Neural cell (in vitro differentiated cells): ENCODE data around the gene FHIT. TPM values are rescaled to one million over a fixed set of nuclear protein-coding genes. Genes with fewer than 3 reads are reported as not detected.

Experiments used
- H2AFZ ChIP-seq: fragments of 200-600, 300-800 bp; sonication (generic), shearing (Covaris generic); 2 replicates; pipeline ENCODE4 v1.6.0; 2014; ENCODE audit warnings: low read depth, mild to moderate bottlenecking, antibody characterized with exemption, low read length, moderate library complexity
- H3F3A ChIP-seq: fragments of 200-600 bp; shearing (Covaris generic); 2 replicates; pipeline ENCODE4 v1.6.1; 2016; ENCODE audit warnings: mild to moderate bottlenecking, moderate library complexity, mixed read lengths, antibody characterized with exemption, low read length; ENCODE audit not compliant: insufficient read depth, poor library complexity, severe bottlenecking
- H3K27ac ChIP-seq: fragments of 200-600, 300-800 bp; sonication (generic), shearing (Covaris generic); 2 replicates; pipeline ENCODE4 v1.5.1; 2014; ENCODE audit warnings: mild to moderate bottlenecking, low read length, moderate library complexity
- H3K27me3 ChIP-seq: fragments of 300-800, 200-600 bp; sonication (generic), shearing (Covaris generic); 2 replicates; pipeline ENCODE4 v1.6.0; 2014; ENCODE audit warnings: mild to moderate bottlenecking, low read depth, low read length, moderate library complexity; ENCODE audit not compliant: insufficient read depth
- H3K36me3 ChIP-seq: fragments of 300-800, 200-600 bp; sonication (generic), shearing (Covaris generic); 2 replicates; pipeline ENCODE4 v1.5.1; 2014; ENCODE audit warnings: mild to moderate bottlenecking, antibody characterized with exemption, low read length, moderate library complexity; ENCODE audit not compliant: insufficient read depth
- H3K4me2 ChIP-seq: fragments of 300-800, 200-600 bp; sonication (generic), shearing (Covaris generic); 2 replicates; pipeline ENCODE4 v1.6.0; 2014; ENCODE audit warnings: mild to moderate bottlenecking, low read length
- H3K4me3 ChIP-seq: fragments of 300-800, 200-600 bp; sonication (generic), shearing (Covaris generic); 2 replicates; pipeline ENCODE4 v1.5.1; 2014; ENCODE audit warnings: mild to moderate bottlenecking, low read length, moderate library complexity
- H3K79me2 ChIP-seq: fragments of 200-600 bp; shearing (Covaris generic); replicated peaks from 2 replicates; pipeline ENCODE4 v1.6.0; 2014; ENCODE audit warnings: mild to moderate bottlenecking, low read length, moderate library complexity; ENCODE audit not compliant: insufficient read depth
- H3K9ac ChIP-seq: fragments of 300-800, 200-600 bp; sonication (generic), shearing (Covaris generic); 2 replicates; pipeline ENCODE4 v1.6.1; 2016; ENCODE audit warnings: mild to moderate bottlenecking, low read length, mixed read lengths
- H3K9me2 ChIP-seq: fragments of 200-600 bp; shearing (Covaris generic); 2 replicates; pipeline ENCODE4 v1.6.1; 2016; ENCODE audit warnings: mild to moderate bottlenecking, low read length, mixed read lengths; ENCODE audit not compliant: insufficient read depth
- H3K9me3 ChIP-seq: fragments of 200-600, 300-800 bp; sonication (generic), shearing (Covaris generic); 2 replicates; pipeline ENCODE4 v1.6.1; 2016; ENCODE audit warnings: mild to moderate bottlenecking, mixed run types, low read length, moderate library complexity, mixed read lengths
- H4K20me1 ChIP-seq: fragments of 200-600 bp; shearing (Covaris generic); 2 replicates; pipeline ENCODE4 v1.6.1; 2016; ENCODE audit warnings: mild to moderate bottlenecking, mixed run types; ENCODE audit not compliant: insufficient read depth
- CTCF ChIP-seq: fragments of 450-650 bp; IDR thresholded peaks from 2 replicates; pipeline ENCODE4 v1.5.1; 2014; ENCODE audit warnings: antibody characterized with exemption, mild to moderate bottlenecking, moderate library complexity; ENCODE audit not compliant: poor library complexity, severe bottlenecking
- EP300 ChIP-seq: fragments of 450-650 bp; conservative IDR thresholded peaks from 2 replicates; pipeline ENCODE4 v1.6.1; 2014; ENCODE audit warnings: antibody characterized with exemption, mild to moderate bottlenecking, moderate library complexity; ENCODE audit not compliant: poor library complexity, severe bottlenecking
- EZH2 ChIP-seq: fragments of 200-600, 300-800 bp; shearing (Covaris generic), sonication (generic); IDR thresholded peaks from 2 replicates; pipeline ENCODE4 v1.6.1; 2014; ENCODE audit warnings: antibody characterized with exemption, low read length, borderline replicate concordance, mild to moderate bottlenecking; ENCODE audit not compliant: insufficient read depth, poor library complexity, severe bottlenecking
- MXI1 ChIP-seq: fragments of 450-650 bp; conservative IDR thresholded peaks from 2 replicates; pipeline ENCODE4 v1.6.1; 2014; ENCODE audit warnings: antibody characterized with exemption, mild to moderate bottlenecking; ENCODE audit not compliant: poor library complexity, severe bottlenecking
- POLR2AphosphoS5 ChIP-seq: IDR thresholded peaks from 2 replicates; pipeline ENCODE4 v1.6.1; 2012
- RAD21 ChIP-seq: fragments of 450-650 bp; conservative IDR thresholded peaks from 2 replicates; pipeline ENCODE4 v1.6.1; 2014; ENCODE audit warnings: antibody characterized with exemption, mild to moderate bottlenecking, moderate library complexity
- REST ChIP-seq: IDR thresholded peaks from 2 replicates; pipeline ENCODE4 v1.6.1; 2012; ENCODE audit warnings: borderline replicate concordance
- SMC3 ChIP-seq: fragments of 450-650 bp; conservative IDR thresholded peaks from 2 replicates; pipeline ENCODE4 v1.6.1; 2014; ENCODE audit warnings: antibody characterized with exemption, mild to moderate bottlenecking, moderate library complexity; ENCODE audit not compliant: poor library complexity
- TAF1 ChIP-seq: IDR thresholded peaks from 2 replicates; pipeline ENCODE4 v1.6.1; 2012; ENCODE audit warnings: low read depth
- polyA plus RNA-seq: library from polyadenylated mRNA; depleted of rRNA; stranded (reverse); fragments of >200 nt; gene quantifications from 2 replicates; pipeline ENCODE4 v1.2.3, GENCODE V29; 2014

The FHIT gene
- polyA plus RNA-seq, 1 donor from 2014 or later = not detected

GRCh38 chr3:60600848-60601247 is 650.4 kb downstream of the FHIT start:
- H3K79me2 ChIP-seq = no peaks in the 10 kb centered on the region
- H3K27ac ChIP-seq = no peak overlapping the region
- no peaks in the 10 kb centered on the region for H3F3A ChIP-seq
- H4K20me1 ChIP-seq = no peaks in the 10 kb centered on the region
- H3K9me2 ChIP-seq = no peaks in the 10 kb centered on the region
- no peaks in the 10 kb centered on the region for H3K36me3 ChIP-seq
- no peak overlapping the region for H3K4me3 ChIP-seq
- no peaks in the 10 kb centered on the region for H3K27me3 ChIP-seq
- H2AFZ ChIP-seq = no peak overlapping the region
- H3K4me2 ChIP-seq = no peak overlapping the region
- H3K9me3 ChIP-seq = no peaks in the 10 kb centered on the region
- no peak overlapping the region for H3K9ac ChIP-seq
- TF ChIP-seq REST = no peak
- no peak for TF ChIP-seq CTCF
- TF ChIP-seq TAF1 = no peak
- TF ChIP-seq EP300 = no peak
- TF ChIP-seq POLR2AphosphoS5 = no peak
- TF ChIP-seq RAD21 = no peak
- TF ChIP-seq SMC3 = no peak
- no peak for TF ChIP-seq EZH2
- no peak for TF ChIP-seq MXI1

DNA sequence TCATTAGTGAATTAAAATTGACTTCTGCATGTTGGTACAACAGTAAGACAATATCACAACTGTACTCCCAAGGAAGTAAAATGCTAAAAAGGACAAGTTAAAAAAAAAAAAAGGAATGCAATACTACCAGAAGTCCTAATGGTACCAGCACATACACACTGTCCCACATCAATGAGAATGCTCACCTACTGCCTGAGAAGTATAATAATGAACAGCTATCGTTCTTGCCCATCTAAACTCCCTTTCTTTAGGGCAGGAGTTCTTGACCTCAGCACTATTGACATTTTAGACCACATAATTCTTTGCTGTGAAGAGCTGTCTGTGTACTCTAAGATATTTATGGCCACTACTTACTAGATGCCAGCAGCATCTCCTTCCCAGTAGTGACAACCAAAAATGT is 651.7 kb downstream of the FHIT start:
- H3K4me2 ChIP-seq = no peak overlapping the region
- no peak overlapping the region for H3K4me3 ChIP-seq
- H3K79me2 ChIP-seq = no peaks in the 10 kb centered on the region
- H3K27ac ChIP-seq = no peak overlapping the region
- H3K36me3 ChIP-seq = no peaks in the 10 kb centered on the region
- no peaks in the 10 kb centered on the region for H3K27me3 ChIP-seq
- no peaks in the 10 kb centered on the region for H4K20me1 ChIP-seq
- TF ChIP-seq EZH2 = no peak
- TF ChIP-seq MXI1 = no peak
- no peak for TF ChIP-seq RAD21
- TF ChIP-seq CTCF = no peak
- no peak for TF ChIP-seq REST
- no peak for TF ChIP-seq SMC3
- TF ChIP-seq TAF1 = no peak
- no peak for TF ChIP-seq EP300
- no peak for TF ChIP-seq POLR2AphosphoS5
- no peaks in the 10 kb centered on the region for H3K9me2 ChIP-seq
- H2AFZ ChIP-seq = no peak overlapping the region
- H3K9me3 ChIP-seq = no peaks in the 10 kb centered on the region
- no peak overlapping the region for H3K9ac ChIP-seq
- no peaks in the 10 kb centered on the region for H3F3A ChIP-seq
